Measurements from ENCODE around the gene MYO19.

MYO19 gene

DNA sequence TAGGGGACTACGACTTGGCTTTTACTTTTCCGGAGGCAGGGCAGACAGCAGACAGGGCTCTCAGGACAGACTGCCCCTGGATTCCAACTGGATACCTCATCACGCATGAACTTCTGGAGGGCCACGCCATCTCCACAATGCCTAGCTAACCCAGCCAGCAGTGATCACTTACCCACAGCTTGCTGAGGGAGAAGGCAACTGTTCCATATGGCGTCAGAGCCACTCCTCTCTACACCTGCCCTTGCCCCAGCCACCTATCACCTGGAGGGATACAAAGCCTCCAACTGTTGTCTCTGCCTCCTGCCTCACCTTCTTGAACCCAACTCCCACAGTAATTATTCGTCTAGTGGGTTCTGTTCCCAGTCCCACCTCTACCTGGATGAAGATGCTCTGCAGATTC is 8.8 kb downstream of the MYO19 start:
- POLR2A ChIA-PET = interaction anchor here (1.3 to 1.6 kb wide), 2 partner anchors 8 to 10 kb away, joined by 3 to 4 read pairs; partner anchors contain the start of genes MYO19 and PIGW
- no peak for TF ChIP-seq ZNF404 (tag by site-specific recombination; IDR thresholded peaks at IDR 0.05)
- TF ChIP-seq, protein P1, sequence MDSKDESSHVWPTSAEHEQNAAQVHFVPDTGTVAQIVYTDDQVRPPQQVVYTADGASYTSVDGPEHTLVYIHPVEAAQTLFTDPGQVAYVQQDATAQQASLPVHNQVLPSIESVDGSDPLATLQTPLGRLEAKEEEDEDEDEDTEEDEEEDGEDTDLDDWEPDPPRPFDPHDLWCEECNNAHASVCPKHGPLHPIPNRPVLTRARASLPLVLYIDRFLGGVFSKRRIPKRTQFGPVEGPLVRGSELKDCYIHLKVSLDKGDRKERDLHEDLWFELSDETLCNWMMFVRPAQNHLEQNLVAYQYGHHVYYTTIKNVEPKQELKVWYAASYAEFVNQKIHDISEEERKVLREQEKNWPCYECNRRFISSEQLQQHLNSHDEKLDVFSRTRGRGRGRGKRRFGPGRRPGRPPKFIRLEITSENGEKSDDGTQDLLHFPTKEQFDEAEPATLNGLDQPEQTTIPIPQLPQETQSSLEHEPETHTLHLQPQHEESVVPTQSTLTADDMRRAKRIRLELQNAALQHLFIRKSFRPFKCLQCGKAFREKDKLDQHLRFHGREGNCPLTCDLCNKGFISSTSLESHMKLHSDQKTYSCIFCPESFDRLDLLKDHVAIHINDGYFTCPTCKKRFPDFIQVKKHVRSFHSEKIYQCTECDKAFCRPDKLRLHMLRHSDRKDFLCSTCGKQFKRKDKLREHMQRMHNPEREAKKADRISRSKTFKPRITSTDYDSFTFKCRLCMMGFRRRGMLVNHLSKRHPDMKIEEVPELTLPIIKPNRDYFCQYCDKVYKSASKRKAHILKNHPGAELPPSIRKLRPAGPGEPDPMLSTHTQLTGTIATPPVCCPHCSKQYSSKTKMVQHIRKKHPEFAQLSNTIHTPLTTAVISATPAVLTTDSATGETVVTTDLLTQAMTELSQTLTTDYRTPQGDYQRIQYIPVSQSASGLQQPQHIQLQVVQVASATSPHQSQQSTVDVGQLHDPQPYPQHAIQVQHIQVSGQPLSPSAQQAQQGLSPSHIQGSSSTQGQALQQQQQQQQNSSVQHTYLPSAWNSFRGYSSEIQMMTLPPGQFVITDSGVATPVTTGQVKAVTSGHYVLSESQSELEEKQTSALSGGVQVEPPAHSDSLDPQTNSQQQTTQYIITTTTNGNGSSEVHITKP (tag by site-specific recombination; IDR thresholded peaks at IDR 0.05) = no peak
- TF ChIP-seq ZNF585B (tag by site-specific recombination; IDR thresholded peaks at IDR 0.05) = no peak
- TF ChIP-seq, protein P2, sequence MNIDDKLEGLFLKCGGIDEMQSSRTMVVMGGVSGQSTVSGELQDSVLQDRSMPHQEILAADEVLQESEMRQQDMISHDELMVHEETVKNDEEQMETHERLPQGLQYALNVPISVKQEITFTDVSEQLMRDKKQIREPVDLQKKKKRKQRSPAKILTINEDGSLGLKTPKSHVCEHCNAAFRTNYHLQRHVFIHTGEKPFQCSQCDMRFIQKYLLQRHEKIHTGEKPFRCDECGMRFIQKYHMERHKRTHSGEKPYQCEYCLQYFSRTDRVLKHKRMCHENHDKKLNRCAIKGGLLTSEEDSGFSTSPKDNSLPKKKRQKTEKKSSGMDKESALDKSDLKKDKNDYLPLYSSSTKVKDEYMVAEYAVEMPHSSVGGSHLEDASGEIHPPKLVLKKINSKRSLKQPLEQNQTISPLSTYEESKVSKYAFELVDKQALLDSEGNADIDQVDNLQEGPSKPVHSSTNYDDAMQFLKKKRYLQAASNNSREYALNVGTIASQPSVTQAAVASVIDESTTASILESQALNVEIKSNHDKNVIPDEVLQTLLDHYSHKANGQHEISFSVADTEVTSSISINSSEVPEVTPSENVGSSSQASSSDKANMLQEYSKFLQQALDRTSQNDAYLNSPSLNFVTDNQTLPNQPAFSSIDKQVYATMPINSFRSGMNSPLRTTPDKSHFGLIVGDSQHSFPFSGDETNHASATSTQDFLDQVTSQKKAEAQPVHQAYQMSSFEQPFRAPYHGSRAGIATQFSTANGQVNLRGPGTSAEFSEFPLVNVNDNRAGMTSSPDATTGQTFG (tag by site-specific recombination; IDR thresholded peaks at IDR 0.05; ENCODE audit: borderline replicate concordance) = no peak
- no peak for TF ChIP-seq ZFP69B (tag by site-specific recombination; IDR thresholded peaks at IDR 0.05)
- TF ChIP-seq, protein P3, sequence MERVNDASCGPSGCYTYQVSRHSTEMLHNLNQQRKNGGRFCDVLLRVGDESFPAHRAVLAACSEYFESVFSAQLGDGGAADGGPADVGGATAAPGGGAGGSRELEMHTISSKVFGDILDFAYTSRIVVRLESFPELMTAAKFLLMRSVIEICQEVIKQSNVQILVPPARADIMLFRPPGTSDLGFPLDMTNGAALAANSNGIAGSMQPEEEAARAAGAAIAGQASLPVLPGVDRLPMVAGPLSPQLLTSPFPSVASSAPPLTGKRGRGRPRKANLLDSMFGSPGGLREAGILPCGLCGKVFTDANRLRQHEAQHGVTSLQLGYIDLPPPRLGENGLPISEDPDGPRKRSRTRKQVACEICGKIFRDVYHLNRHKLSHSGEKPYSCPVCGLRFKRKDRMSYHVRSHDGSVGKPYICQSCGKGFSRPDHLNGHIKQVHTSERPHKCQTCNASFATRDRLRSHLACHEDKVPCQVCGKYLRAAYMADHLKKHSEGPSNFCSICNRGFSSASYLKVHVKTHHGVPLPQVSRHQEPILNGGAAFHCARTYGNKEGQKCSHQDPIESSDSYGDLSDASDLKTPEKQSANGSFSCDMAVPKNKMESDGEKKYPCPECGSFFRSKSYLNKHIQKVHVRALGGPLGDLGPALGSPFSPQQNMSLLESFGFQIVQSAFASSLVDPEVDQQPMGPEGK (tag by site-specific recombination; IDR thresholded peaks at IDR 0.05) = no peak
- TF ChIP-seq, protein P4, sequence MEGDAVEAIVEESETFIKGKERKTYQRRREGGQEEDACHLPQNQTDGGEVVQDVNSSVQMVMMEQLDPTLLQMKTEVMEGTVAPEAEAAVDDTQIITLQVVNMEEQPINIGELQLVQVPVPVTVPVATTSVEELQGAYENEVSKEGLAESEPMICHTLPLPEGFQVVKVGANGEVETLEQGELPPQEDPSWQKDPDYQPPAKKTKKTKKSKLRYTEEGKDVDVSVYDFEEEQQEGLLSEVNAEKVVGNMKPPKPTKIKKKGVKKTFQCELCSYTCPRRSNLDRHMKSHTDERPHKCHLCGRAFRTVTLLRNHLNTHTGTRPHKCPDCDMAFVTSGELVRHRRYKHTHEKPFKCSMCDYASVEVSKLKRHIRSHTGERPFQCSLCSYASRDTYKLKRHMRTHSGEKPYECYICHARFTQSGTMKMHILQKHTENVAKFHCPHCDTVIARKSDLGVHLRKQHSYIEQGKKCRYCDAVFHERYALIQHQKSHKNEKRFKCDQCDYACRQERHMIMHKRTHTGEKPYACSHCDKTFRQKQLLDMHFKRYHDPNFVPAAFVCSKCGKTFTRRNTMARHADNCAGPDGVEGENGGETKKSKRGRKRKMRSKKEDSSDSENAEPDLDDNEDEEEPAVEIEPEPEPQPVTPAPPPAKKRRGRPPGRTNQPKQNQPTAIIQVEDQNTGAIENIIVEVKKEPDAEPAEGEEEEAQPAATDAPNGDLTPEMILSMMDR (tag by site-specific recombination; IDR thresholded peaks at IDR 0.05) = no peak
- TF ChIP-seq, protein P5, sequence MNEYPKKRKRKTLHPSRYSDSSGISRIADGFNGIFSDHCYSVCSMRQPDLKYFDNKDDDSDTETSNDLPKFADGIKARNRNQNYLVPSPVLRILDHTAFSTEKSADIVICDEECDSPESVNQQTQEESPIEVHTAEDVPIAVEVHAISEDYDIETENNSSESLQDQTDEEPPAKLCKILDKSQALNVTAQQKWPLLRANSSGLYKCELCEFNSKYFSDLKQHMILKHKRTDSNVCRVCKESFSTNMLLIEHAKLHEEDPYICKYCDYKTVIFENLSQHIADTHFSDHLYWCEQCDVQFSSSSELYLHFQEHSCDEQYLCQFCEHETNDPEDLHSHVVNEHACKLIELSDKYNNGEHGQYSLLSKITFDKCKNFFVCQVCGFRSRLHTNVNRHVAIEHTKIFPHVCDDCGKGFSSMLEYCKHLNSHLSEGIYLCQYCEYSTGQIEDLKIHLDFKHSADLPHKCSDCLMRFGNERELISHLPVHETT (tag by site-specific recombination; IDR thresholded peaks at IDR 0.05) = no peak
- TF ChIP-seq TRIM28 (IDR thresholded peaks at IDR 0.05; ENCODE audit: borderline replicate concordance, low read length) = no peak
- TF ChIP-seq, protein P6, sequence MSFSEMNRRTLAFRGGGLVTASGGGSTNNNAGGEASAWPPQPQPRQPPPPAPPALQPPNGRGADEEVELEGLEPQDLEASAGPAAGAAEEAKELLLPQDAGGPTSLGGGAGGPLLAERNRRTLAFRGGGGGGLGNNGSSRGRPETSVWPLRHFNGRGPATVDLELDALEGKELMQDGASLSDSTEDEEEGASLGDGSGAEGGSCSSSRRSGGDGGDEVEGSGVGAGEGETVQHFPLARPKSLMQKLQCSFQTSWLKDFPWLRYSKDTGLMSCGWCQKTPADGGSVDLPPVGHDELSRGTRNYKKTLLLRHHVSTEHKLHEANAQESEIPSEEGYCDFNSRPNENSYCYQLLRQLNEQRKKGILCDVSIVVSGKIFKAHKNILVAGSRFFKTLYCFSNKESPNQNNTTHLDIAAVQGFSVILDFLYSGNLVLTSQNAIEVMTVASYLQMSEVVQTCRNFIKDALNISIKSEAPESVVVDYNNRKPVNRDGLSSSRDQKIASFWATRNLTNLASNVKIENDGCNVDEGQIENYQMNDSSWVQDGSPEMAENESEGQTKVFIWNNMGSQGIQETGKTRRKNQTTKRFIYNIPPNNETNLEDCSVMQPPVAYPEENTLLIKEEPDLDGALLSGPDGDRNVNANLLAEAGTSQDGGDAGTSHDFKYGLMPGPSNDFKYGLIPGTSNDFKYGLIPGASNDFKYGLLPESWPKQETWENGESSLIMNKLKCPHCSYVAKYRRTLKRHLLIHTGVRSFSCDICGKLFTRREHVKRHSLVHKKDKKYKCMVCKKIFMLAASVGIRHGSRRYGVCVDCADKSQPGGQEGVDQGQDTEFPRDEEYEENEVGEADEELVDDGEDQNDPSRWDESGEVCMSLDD (tag by site-specific recombination; IDR thresholded peaks at IDR 0.05) = no peak
- TF ChIP-seq, protein P7, sequence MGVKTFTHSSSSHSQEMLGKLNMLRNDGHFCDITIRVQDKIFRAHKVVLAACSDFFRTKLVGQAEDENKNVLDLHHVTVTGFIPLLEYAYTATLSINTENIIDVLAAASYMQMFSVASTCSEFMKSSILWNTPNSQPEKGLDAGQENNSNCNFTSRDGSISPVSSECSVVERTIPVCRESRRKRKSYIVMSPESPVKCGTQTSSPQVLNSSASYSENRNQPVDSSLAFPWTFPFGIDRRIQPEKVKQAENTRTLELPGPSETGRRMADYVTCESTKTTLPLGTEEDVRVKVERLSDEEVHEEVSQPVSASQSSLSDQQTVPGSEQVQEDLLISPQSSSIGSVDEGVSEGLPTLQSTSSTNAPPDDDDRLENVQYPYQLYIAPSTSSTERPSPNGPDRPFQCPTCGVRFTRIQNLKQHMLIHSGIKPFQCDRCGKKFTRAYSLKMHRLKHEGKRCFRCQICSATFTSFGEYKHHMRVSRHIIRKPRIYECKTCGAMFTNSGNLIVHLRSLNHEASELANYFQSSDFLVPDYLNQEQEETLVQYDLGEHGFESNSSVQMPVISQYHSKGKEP (tag by site-specific recombination; IDR thresholded peaks at IDR 0.05) = no peak
- TF ChIP-seq ZNF140 (tag by site-specific recombination; IDR thresholded peaks at IDR 0.05) = no peak
- TF ChIP-seq ZNF830 (tag by site-specific recombination; IDR thresholded peaks at IDR 0.05; ENCODE audit: low read depth) = no peak
- no peak for TF ChIP-seq ZSCAN30 (tag by site-specific recombination; IDR thresholded peaks at IDR 0.05)
- TF ChIP-seq, protein P8, sequence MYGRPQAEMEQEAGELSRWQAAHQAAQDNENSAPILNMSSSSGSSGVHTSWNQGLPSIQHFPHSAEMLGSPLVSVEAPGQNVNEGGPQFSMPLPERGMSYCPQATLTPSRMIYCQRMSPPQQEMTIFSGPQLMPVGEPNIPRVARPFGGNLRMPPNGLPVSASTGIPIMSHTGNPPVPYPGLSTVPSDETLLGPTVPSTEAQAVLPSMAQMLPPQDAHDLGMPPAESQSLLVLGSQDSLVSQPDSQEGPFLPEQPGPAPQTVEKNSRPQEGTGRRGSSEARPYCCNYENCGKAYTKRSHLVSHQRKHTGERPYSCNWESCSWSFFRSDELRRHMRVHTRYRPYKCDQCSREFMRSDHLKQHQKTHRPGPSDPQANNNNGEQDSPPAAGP (tag by site-specific recombination; IDR thresholded peaks at IDR 0.05) = no peak
- TF ChIP-seq, protein P9, sequence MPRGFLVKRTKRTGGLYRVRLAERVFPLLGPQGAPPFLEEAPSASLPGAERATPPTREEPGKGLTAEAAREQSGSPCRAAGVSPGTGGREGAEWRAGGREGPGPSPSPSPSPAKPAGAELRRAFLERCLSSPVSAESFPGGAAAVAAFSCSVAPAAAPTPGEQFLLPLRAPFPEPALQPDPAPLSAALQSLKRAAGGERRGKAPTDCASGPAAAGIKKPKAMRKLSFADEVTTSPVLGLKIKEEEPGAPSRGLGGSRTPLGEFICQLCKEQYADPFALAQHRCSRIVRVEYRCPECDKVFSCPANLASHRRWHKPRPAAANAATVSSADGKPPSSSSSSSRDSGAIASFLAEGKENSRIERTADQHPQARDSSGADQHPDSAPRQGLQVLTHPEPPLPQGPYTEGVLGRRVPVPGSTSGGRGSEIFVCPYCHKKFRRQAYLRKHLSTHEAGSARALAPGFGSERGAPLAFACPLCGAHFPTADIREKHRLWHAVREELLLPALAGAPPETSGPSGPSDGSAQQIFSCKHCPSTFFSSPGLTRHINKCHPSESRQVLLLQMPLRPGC (tag by site-specific recombination; IDR thresholded peaks at IDR 0.05) = no peak
- TF ChIP-seq ZNF37A (tag by site-specific recombination; IDR thresholded peaks at IDR 0.05) = no peak
- TF ChIP-seq ZNF629 (tag by site-specific recombination; IDR thresholded peaks at IDR 0.05) = no peak
- H3K27ac ChIP-seq (ENCODE audit: extremely low read depth, low read depth, low read length) = no peak overlapping the region
- H3K36me3 ChIP-seq (ENCODE audit: control insufficient read depth in 2 of 2, insufficient read depth in 1 of 2, low read length in 2 of 2) = peaks cover 87% of the 10 kb centered on the region in 2 experiments
- H3K4me1 ChIP-seq (ENCODE audit: control insufficient read depth, insufficient read depth, low read length) = no peaks in the 10 kb centered on the region
- CTCF ChIA-PET = no interaction called here
- no peaks in the 10 kb centered on the region for H3K9me3 ChIP-seq (ENCODE audit: control insufficient read depth, insufficient read depth, low read depth, low read length)
- H3K4me3 ChIP-seq (ENCODE audit: low read depth, low read length) = no peak overlapping the region

Data from HEK293 (cell line).